Measurements from ENCODE around the gene TMEM45B.

DNA sequence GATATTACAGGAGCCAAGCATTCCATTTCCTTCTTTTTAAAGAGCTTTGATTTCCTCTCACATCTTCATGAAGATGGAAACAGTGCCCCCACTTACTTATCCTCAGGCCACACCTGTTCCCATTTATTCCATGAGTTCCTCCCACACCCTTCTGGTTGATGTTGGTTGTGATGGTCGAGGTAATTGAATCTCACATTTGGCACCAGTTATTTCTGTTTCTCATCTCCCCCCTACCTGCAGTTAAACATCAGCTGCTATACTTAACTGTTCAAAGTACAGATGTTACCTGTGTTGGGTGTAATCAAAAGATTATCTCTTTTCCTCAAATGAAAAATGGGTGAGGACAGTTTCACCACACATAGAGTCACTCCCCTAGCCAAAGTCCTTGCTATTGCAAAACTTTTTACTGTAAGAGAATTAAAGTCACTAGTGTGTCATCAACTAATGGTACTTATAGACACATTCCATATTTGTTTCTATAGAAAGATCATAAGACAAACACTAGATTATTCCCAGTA is 1.9 kb downstream of the TMEM45B start:
- TF ChIP-seq, protein P1, sequence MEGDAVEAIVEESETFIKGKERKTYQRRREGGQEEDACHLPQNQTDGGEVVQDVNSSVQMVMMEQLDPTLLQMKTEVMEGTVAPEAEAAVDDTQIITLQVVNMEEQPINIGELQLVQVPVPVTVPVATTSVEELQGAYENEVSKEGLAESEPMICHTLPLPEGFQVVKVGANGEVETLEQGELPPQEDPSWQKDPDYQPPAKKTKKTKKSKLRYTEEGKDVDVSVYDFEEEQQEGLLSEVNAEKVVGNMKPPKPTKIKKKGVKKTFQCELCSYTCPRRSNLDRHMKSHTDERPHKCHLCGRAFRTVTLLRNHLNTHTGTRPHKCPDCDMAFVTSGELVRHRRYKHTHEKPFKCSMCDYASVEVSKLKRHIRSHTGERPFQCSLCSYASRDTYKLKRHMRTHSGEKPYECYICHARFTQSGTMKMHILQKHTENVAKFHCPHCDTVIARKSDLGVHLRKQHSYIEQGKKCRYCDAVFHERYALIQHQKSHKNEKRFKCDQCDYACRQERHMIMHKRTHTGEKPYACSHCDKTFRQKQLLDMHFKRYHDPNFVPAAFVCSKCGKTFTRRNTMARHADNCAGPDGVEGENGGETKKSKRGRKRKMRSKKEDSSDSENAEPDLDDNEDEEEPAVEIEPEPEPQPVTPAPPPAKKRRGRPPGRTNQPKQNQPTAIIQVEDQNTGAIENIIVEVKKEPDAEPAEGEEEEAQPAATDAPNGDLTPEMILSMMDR (IDR thresholded peaks at IDR 0.05) = no peak
- no peak for TF ChIP-seq POLR2A (IDR thresholded peaks at IDR 0.05)
